Measurements from ENCODE around the gene COG5. TPM values are rescaled to one million over a fixed set of nuclear protein-coding genes. Genes with fewer than 3 reads are reported as not detected.

Gene COG5
- polyA plus RNA-seq, 3 donors, result 12.7 to 29.0 (median 28.1) TPM

GRCh38 chr7:107386548-107387102, 177.1 kb downstream of the COG5 start:
- Mint-ChIP-seq H3K9me3 (peaks cover 0 to 3% (median 0%) of the 10 kb centered on the region in 7 donors), H3K27me3 (ENCODE audit: low read depth in 3 of 3) (no peaks in the 10 kb centered on the region), H3K27ac (peak overlapping the region in 1 of 7 donors; percentile 75), H3K36me3 (peaks cover 4 to 6% of the 10 kb centered on the region in 2 donors), H3K4me1 (no peaks in the 10 kb centered on the region), H3K4me3 (no peak overlapping the region)
- Histone ChIP-seq H3K4me1 (ENCODE audit: control insufficient read depth in 1 of 2, insufficient read depth in 2 of 2, low read length in 2 of 2) (no peaks in the 10 kb centered on the region), H3K27ac (ENCODE audit: low read depth in 1 of 2, low read length in 2 of 2) (no peak overlapping the region), H3K79me2 (ENCODE audit: insufficient read depth, low read length) (no peaks in the 10 kb centered on the region), H3K4me3 (replicated peaks in 1 of 3; ENCODE audit: low read depth in 2 of 3, low read length in 3 of 3) (no peak overlapping the region), H3K36me3 (replicated peaks in 1 of 2; ENCODE audit: control insufficient read depth in 1 of 2, insufficient read depth in 2 of 2, low read length in 2 of 2) (no peaks in the 10 kb centered on the region), H3K27me3 (ENCODE audit: control insufficient read depth in 2 of 2, insufficient read depth in 2 of 2, low read length in 2 of 2) (no peaks in the 10 kb centered on the region), H3K9ac (ENCODE audit: insufficient read depth, low read length, poor library complexity, severe bottlenecking) (no peak overlapping the region), H4K20me1 (ENCODE audit: insufficient read depth, low read length) (no peaks in the 10 kb centered on the region), H3K4me2 (replicated peaks; ENCODE audit: extremely low read depth, low read length, poor library complexity, severe bottlenecking) (no peak overlapping the region), H2AFZ (ENCODE audit: insufficient read depth, low read depth, low read length, poor library complexity, severe bottlenecking) (no peak overlapping the region), H3K9me3 (replicated peaks in 1 of 2; ENCODE audit: control insufficient read depth in 1 of 2, insufficient read depth in 1 of 2, low read length in 2 of 2) (peaks cover 0 to 3% of the 10 kb centered on the region in 2 donors)
- no CpG with 5 or more reads among the region's 4 CpGs for WGBS (ENCODE audit: insufficient coverage)
- no peak for DNase-seq
- intact Hi-C loops (cut with micrococcal nuclease), result no loop called here
- TF ChIP-seq CTCF (IDR thresholded peaks at IDR 0.05), result no peak

- 100% methylated on average over 3 of the region's 5 CpGs for WGBS (ENCODE audit: insufficient coverage)
- no peak for TF ChIP-seq CTCF (IDR thresholded peaks at IDR 0.05)
- H3K4me3 Mint-ChIP-seq, result no peak overlapping the region
Observed at GRCh38 chr7:107384025-107384424, 179.7 kb downstream of the COG5 start.

More at GRCh38 chr7:107384025-107384424, 179.7 kb downstream of the COG5 start:
- intact Hi-C loops (cut with micrococcal nuclease), result no loop called here
- Histone ChIP-seq H3K36me3 (replicated peaks in 1 of 2; ENCODE audit: control insufficient read depth in 1 of 2, insufficient read depth in 2 of 2, low read length in 2 of 2) (no peaks in the 10 kb centered on the region), H3K4me2 (replicated peaks; ENCODE audit: extremely low read depth, low read length, poor library complexity, severe bottlenecking) (no peak overlapping the region), H3K4me1 (ENCODE audit: control insufficient read depth in 1 of 2, insufficient read depth in 2 of 2, low read length in 2 of 2) (no peaks in the 10 kb centered on the region), H4K20me1 (ENCODE audit: insufficient read depth, low read length) (no peaks in the 10 kb centered on the region), H3K27me3 (ENCODE audit: control insufficient read depth in 2 of 2, insufficient read depth in 2 of 2, low read length in 2 of 2) (no peaks in the 10 kb centered on the region), H3K9ac (ENCODE audit: insufficient read depth, low read length, poor library complexity, severe bottlenecking) (no peak overlapping the region), H2AFZ (ENCODE audit: insufficient read depth, low read depth, low read length, poor library complexity, severe bottlenecking) (no peak overlapping the region), H3K27ac (ENCODE audit: low read depth in 1 of 2, low read length in 2 of 2) (no peak overlapping the region), H3K4me3 (replicated peaks in 1 of 3; ENCODE audit: low read depth in 2 of 3, low read length in 3 of 3) (no peak overlapping the region), H3K79me2 (ENCODE audit: insufficient read depth, low read length) (no peaks in the 10 kb centered on the region), H3K9me3 (replicated peaks in 1 of 2; ENCODE audit: control insufficient read depth in 1 of 2, insufficient read depth in 1 of 2, low read length in 2 of 2) (peaks cover 0 to 3% of the 10 kb centered on the region in 2 donors)
- Mint-ChIP-seq H3K36me3 (peaks cover 2 to 7% of the 10 kb centered on the region in 2 donors), H3K9me3 (peaks cover 0 to 3% (median 1%) of the 10 kb centered on the region in 7 donors), H3K27me3 (ENCODE audit: low read depth in 3 of 3) (no peaks in the 10 kb centered on the region), H3K4me1 (no peaks in the 10 kb centered on the region), H3K27ac (peak overlapping the region in 1 of 7 donors; percentile 53)
- no peak for DNase-seq
